ENCODE results near the gene ZC3H13. TPM values are rescaled to one million over a fixed set of nuclear protein-coding genes. Genes with fewer than 3 reads are reported as not detected.

Gene ZC3H13
- total and polyA plus RNA-seq, 2 of the 8 experiments (the other 6 are each of a cell fraction or from before 2014, with no cell fraction given) = 5.1 to 57.8 TPM

DNA sequence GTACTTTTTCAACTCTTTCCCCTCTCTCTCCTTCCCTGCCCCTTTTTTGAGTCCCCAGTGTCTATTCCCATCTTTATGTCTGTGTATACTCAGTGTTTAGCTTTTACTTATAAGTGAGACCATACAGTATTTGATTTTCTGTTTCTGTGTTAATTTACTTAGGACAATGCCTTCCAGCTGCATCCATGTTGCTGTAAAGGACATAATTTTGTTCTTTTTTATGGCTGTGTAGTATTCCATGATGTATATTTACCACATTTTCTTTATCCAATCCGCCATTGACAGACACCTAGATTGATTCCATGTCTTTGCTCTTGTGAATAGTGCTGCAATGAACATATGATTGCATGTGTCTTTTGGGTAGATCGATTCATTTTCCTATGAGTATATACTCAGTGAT, 10.7 kb upstream of the ZC3H13 start:
- CTCF ChIA-PET (ENCODE audit: partially characterized antibody) = interaction anchor here (1.3 kb wide), 1 partner anchor 9 kb away, joined by 3 read pairs; no protein-coding TSS in a partner anchor
- H3K79me1 ChIP-seq (ENCODE audit: low read depth, low read length) = no peaks in the 10 kb centered on the region
- no peaks in the 10 kb centered on the region; a peak in 1 of 4 replicates for H3K9me3 ChIP-seq (ENCODE audit: insufficient read depth in 2 of 2, low read depth in 1 of 2, low read length in 1 of 2)
- no peak overlapping the region for H3K56ac ChIP-seq (replicated peaks; ENCODE audit: insufficient read length, low read depth, low read length)
- H3K23me2 ChIP-seq (ENCODE audit: low read depth, low read length) = no peaks in the 10 kb centered on the region
- no peak overlapping the region for H4K8ac ChIP-seq (ENCODE audit: extremely low read depth, insufficient read depth, low read length)
- no peak overlapping the region for H3K4me3 ChIP-seq (ENCODE audit: extremely low read depth in 1 of 4, insufficient read depth in 2 of 4, low read depth in 3 of 4, low read length in 4 of 4)
- no peaks in the 10 kb centered on the region for H4K20me1 ChIP-seq (replicated peaks in 1 of 2; ENCODE audit: control insufficient read depth in 1 of 2, insufficient read depth in 2 of 2, low read length in 2 of 2)
- no peak overlapping the region for H2BK12ac ChIP-seq (ENCODE audit: low read depth, low read length)
- H3K4me2 ChIP-seq (ENCODE audit: insufficient read depth in 1 of 2, low read depth in 2 of 2, low read length in 2 of 2) = no peak overlapping the region
- POLR2A ChIA-PET (ENCODE audit: partially characterized antibody) = interaction anchor here (0.9 kb wide), 1 partner anchor 11 kb away, joined by 3 read pairs; the partner anchor contains the start of gene ZC3H13
- H2BK120ac ChIP-seq (replicated peaks; ENCODE audit: low read depth, low read length) = no peak overlapping the region
- no peak overlapping the region for H3K9ac ChIP-seq (replicated peaks in 1 of 4; ENCODE audit: extremely low read depth in 1 of 4, low read depth in 3 of 4, low read length in 3 of 4)
- no peak overlapping the region for H3K4ac ChIP-seq (replicated peaks; ENCODE audit: insufficient read length, low read depth, low read length)
- H3K36me3 ChIP-seq (ENCODE audit: control insufficient read depth in 2 of 4, insufficient read depth in 4 of 4, low read length in 3 of 4) = no peaks in the 10 kb centered on the region
- H3K27ac ChIP-seq (ENCODE audit: low read depth, low read length) = no peak overlapping the region
- H2BK20ac ChIP-seq (ENCODE audit: low read length) = no peak overlapping the region
- WGBS, 2 experiments (ENCODE audit: extremely low coverage in 1 of 2, insufficient coverage in 1 of 2, insufficient read length in 1 of 2, insufficient replicate concordance in 2 of 2, low coverage in 1 of 2, low lambda C conversion rate in 2 of 2, missing lambda C conversion rate in 1 of 2) = 87% methylated on average over 2 of the region's 2 CpGs; no CpG with 5 or more reads in 1 of the 2 experiments
- no peak overlapping the region for H2BK5ac ChIP-seq (ENCODE audit: low read depth, low read length)
- H2BK15ac ChIP-seq (ENCODE audit: low read length) = no peak overlapping the region
- H3K23ac ChIP-seq (ENCODE audit: insufficient read length) = no peak overlapping the region
- no peaks in the 10 kb centered on the region for H3K4me1 ChIP-seq (replicated peaks in 1 of 4; ENCODE audit: control insufficient read depth in 3 of 4, insufficient read depth in 4 of 4, low read length in 3 of 4)
- no peaks in the 10 kb centered on the region for H3K27me3 ChIP-seq (replicated peaks in 1 of 4; ENCODE audit: control insufficient read depth in 3 of 4, extremely low read depth in 1 of 4, insufficient read depth in 3 of 4, low read length in 3 of 4)
- H2AFZ ChIP-seq (ENCODE audit: low read length) = no peak overlapping the region
- no peak for FAIRE-seq
- no peaks in the 10 kb centered on the region for H3K79me2 ChIP-seq (ENCODE audit: control insufficient read depth in 1 of 2, insufficient read depth in 2 of 2, low read length in 2 of 2)
- H3K14ac ChIP-seq (ENCODE audit: insufficient read length) = no peak overlapping the region
- H4K5ac ChIP-seq (ENCODE audit: insufficient read length, low read depth, low read length) = no peak overlapping the region
- no peak overlapping the region for H4K91ac ChIP-seq (replicated peaks; ENCODE audit: insufficient read length, low read length)
- H3K18ac ChIP-seq (ENCODE audit: extremely low read depth, low read length) = no peak overlapping the region
- no peak overlapping the region for H2AK5ac ChIP-seq (ENCODE audit: low read depth, low read length)
- DNase-seq (ENCODE audit: low read depth in 1 of 2, low spot score in 2 of 2) = no peak
- TF ChIP-seq MAFK (IDR thresholded peaks at IDR 0.05; ENCODE audit: low read depth, low read length) (no peak), TCF12 (IDR thresholded peaks at IDR 0.05; ENCODE audit: low read depth, low read length) (no peak), GTF2F1 (IDR thresholded peaks at IDR 0.05; ENCODE audit: borderline replicate concordance, low read depth, low read length) (no peak), CREB1 (IDR thresholded peaks at IDR 0.05) (no peak), NRF1 (IDR thresholded peaks at IDR 0.05; ENCODE audit: low read depth, low read length) (no peak), SIX5 (IDR thresholded peaks at IDR 0.05; ENCODE audit: low read depth, low read length) (no peak), EZH2 (IDR thresholded peaks at IDR 0.05; ENCODE audit: low read depth, low read length, severe bottlenecking) (no peak), JUN (IDR thresholded peaks at IDR 0.05; ENCODE audit: low read depth, low read length) (no peak), NANOG (IDR thresholded peaks at IDR 0.05; ENCODE audit: insufficient read depth, low read depth, low read length, poor library complexity, severe bottlenecking) (no peak), PHF8 (conservative IDR thresholded peaks at IDR 0.05; ENCODE audit: low read depth, low read length) (no peak), BRCA1 (IDR thresholded peaks at IDR 0.05; ENCODE audit: low read depth, low read length) (no peak), RNF2 (IDR thresholded peaks at IDR 0.05; ENCODE audit: borderline replicate concordance, low read depth, low read length, missing control alignments, poor library complexity, severe bottlenecking) (no peak), MAX (IDR thresholded peaks at IDR 0.05) (no peak)

Data from H1 (cell line).